GM12878 (cell line): ENCODE results near the gene PRKCG. TPM values are rescaled to one million over a fixed set of nuclear protein-coding genes. Genes with fewer than 3 reads are reported as not detected.

ENCODE experiments used
- ATAC-seq: fragments of 200-7000 bp; cut with Tn5 transposase; 3 replicates; pipeline ENCODE4 v1.9.1; 2020; ENCODE audit warnings: mild to moderate bottlenecking, moderate library complexity
- BruUV-seq: library from RNA; stranded (reverse); fragments of 400-500 nt; replicated peaks from 2 replicates; lab custom pipeline; 2021; lab: Mats Ljungman, UMichigan
- CTCF ChIA-PET: fragments of 300-600 bp; sonication (Branson Sonifier 250); formaldehyde crosslinking; extraction: SDS; loops from one replicate; lab custom pipeline; 2021; ENCODE audit warnings: inconsistent platforms; lab: Yijun Ruan, JAX
- POLR2A ChIA-PET: fragments of 350-600 bp; formaldehyde crosslinking; extraction: SDS; loops from one replicate; lab custom pipeline; 2021; ENCODE audit warnings: inconsistent platforms; lab: Charles Lee
- RAD21 ChIA-PET: fragments of 300-600 bp; sonication (Branson Sonifier 250); formaldehyde crosslinking; loops from one replicate; lab custom pipeline; 2023; ENCODE audit warnings: antibody characterized with exemption; ENCODE audit not compliant: unreplicated experiment; lab: Charles Lee
- SMC1A ChIA-PET: fragments of 300-600 bp; sonication (Branson Sonifier 250); formaldehyde crosslinking; loops from one replicate; lab custom pipeline; 2023; ENCODE audit not compliant: unreplicated experiment, uncharacterized antibody; lab: Charles Lee
- DNase-seq: peaks from one replicate; pipeline ENCODE4 v3.0.0-alpha.2; 2011; ENCODE audit warnings: low read depth, low spot score
- FAIRE-seq: peaks from 3 replicates; lab custom pipeline; 2011; peaks lifted over from hg19 to GRCh38; lab: Jason Lieb, UNC
- H2AFZ ChIP-seq: 2 replicates; pipeline ENCODE4 v1.6.0; 2011; ENCODE audit warnings: low read depth, low read length, control low read depth; ENCODE audit not compliant: control insufficient read depth
- H3K27ac ChIP-seq: 2 replicates; pipeline ENCODE4 v1.5.1; 2011; ENCODE audit warnings: control low read depth; ENCODE audit not compliant: control insufficient read depth, insufficient read depth
- H3K27me3 ChIP-seq, 2 experiments: replicated peaks in 1 of 2; 2 replicates each; pipeline versions ENCODE4 v1.6.0 to v1.6.1; 2011; ENCODE audit warnings: low read length in 1 of 2; ENCODE audit not compliant: control insufficient read depth in 2 of 2, insufficient read depth in 2 of 2
- H3K36me3 ChIP-seq, 2 experiments: 2 replicates each; pipeline ENCODE4 v1.5.1; 2011; ENCODE audit warnings: low read length in 1 of 2; ENCODE audit not compliant: control insufficient read depth in 2 of 2, insufficient read depth in 2 of 2
- H3K4me1 ChIP-seq: 2 replicates; pipeline ENCODE4 v1.6.1; 2011; ENCODE audit warnings: mild to moderate bottlenecking, low read length, moderate library complexity, mixed read lengths; ENCODE audit not compliant: control insufficient read depth, insufficient read depth
- H3K4me2 ChIP-seq: 2 replicates; pipeline ENCODE4 v1.6.0; 2011; ENCODE audit warnings: control low read depth; ENCODE audit not compliant: control insufficient read depth, insufficient read depth
- H3K4me3 ChIP-seq: fragments of 200-600 bp; sonication (generic); 2 replicates; pipeline ENCODE4 v1.5.1; 2016
- H3K79me2 ChIP-seq: 2 replicates; pipeline ENCODE4 v1.6.0; 2011; ENCODE audit warnings: low read length; ENCODE audit not compliant: control insufficient read depth, insufficient read depth
- H3K9ac ChIP-seq: 2 replicates; pipeline ENCODE4 v1.8.0; 2011; ENCODE audit warnings: low read length, control low read depth, mixed read lengths; ENCODE audit not compliant: control insufficient read depth, insufficient read depth
- H3K9me3 ChIP-seq: replicated peaks from 3 replicates; pipeline ENCODE4 v1.5.1; 2011; ENCODE audit warnings: mild to moderate bottlenecking, low read length; ENCODE audit not compliant: control insufficient read depth, insufficient read depth
- H4K20me1 ChIP-seq: 2 replicates; pipeline ENCODE4 v1.6.0; 2011; ENCODE audit not compliant: control insufficient read depth, insufficient read depth
- ASH2L ChIP-seq: fragments of 300-600, 200-600 bp; sonication (generic); IDR thresholded peaks from 2 replicates; pipeline ENCODE4 v1.6.1; 2017; ENCODE audit warnings: low read depth, mild to moderate bottlenecking, borderline replicate concordance
- CBX3 ChIP-seq: fragments of 200-600 bp; sonication (generic); IDR thresholded peaks from 2 replicates; pipeline ENCODE4 v1.6.1; 2016; ENCODE audit warnings: low read depth, borderline replicate concordance
- CHD4 ChIP-seq: fragments of 200-600 bp; sonication (generic); IDR thresholded peaks from 2 replicates; pipeline ENCODE4 v1.6.1; 2016; ENCODE audit warnings: mild to moderate bottlenecking
- HDGF ChIP-seq: fragments of 450-650 bp; IDR thresholded peaks from 2 replicates; pipeline ENCODE4 v1.6.1; 2016; ENCODE audit warnings: antibody characterized with exemption
- IRF4 ChIP-seq: IDR thresholded peaks from 2 replicates; pipeline ENCODE4 v1.6.1; 2011; ENCODE audit warnings: low read depth, low read length
- NFYB ChIP-seq: IDR thresholded peaks from 2 replicates; pipeline ENCODE4 v1.6.1; 2011; ENCODE audit warnings: low read depth, mild to moderate bottlenecking, low read length, improper control_type of control experiment, moderate library complexity; ENCODE audit not compliant: insufficient read depth
- NRF1 ChIP-seq: conservative IDR thresholded peaks from 2 replicates; pipeline ENCODE4 v1.6.1; 2011; ENCODE audit warnings: mild to moderate bottlenecking, low read depth, low read length, improper control_type of control experiment
- PML ChIP-seq: IDR thresholded peaks from 2 replicates; pipeline ENCODE4 v1.6.1; 2012; ENCODE audit warnings: low read length, inconsistent platforms
- WGBS: methylation state at CpG from one replicate; pipeline ENCODE4 v1.1.6; 2016; ENCODE audit warnings: low lambda C conversion rate; ENCODE audit not compliant: insufficient replicate concordance, insufficient coverage; ENCODE audit errors: missing lambda C conversion rate; 5-methylcytosine and 5-hydroxymethylcytosine counted together
- in situ Hi-C: fragments of 300-500 bp; cut with MboI; formaldehyde crosslinking; loops from 9 replicates; pipeline ENCODE4 v1.14.3; 2018; ENCODE audit warnings: mixed read lengths
- intact Hi-C: fragments of 100-400 bp; cut with micrococcal nuclease; formaldehyde crosslinking; loops from one replicate; pipeline ENCODE4 v1.14.2; 2022; ENCODE audit not compliant: unreplicated experiment
- polyA plus RNA-seq, 11 experiments: library from polyadenylated mRNA; depleted of rRNA in 4 of 11; unstranded in 6 of 11; stranded (reverse) in 5 of 11; fragments of >200 nt; fragmentation: Nextera tagmentation in 4 of 11; fragmentation: Illumina TruSeq in 1 of 11; extraction: Ambion mirVana in 4 of 11; extraction: Trizol in 1 of 11; gene quantifications; 1 replicate in 1 of 11; 2 replicates in 10 of 11; pipeline versions ENCODE4 v1.2.1 to v1.2.3, GENCODE V29; 2011 to 2016; ENCODE audit warnings: inconsistent platforms in 2 of 11, missing spikeins in 2 of 11, low read depth in 1 of 11
- total RNA-seq, 4 experiments: library from RNA; depleted of rRNA in 3 of 4; stranded (reverse); fragments of >200 nt in 3 of 4; fragmentation: Illumina TruSeq in 1 of 4; extraction: Trizol in 1 of 4; gene quantifications; 2 replicates each; pipeline versions ENCODE4 v1.2.1 to v1.2.3, GENCODE V29; 2013 to 2021
- TF ChIP-seq, protein P1 (sequence below): fragments of 450-650 bp; IDR thresholded peaks from 2 replicates; pipeline ENCODE4 v1.6.1; 2017; ENCODE audit warnings: mild to moderate bottlenecking, moderate library complexity

PRKCG gene
- total and polyA plus RNA-seq, 10 of the 15 experiments (the other 5 are each of a cell fraction or from before 2014, with no cell fraction given): not detected

DNA sequence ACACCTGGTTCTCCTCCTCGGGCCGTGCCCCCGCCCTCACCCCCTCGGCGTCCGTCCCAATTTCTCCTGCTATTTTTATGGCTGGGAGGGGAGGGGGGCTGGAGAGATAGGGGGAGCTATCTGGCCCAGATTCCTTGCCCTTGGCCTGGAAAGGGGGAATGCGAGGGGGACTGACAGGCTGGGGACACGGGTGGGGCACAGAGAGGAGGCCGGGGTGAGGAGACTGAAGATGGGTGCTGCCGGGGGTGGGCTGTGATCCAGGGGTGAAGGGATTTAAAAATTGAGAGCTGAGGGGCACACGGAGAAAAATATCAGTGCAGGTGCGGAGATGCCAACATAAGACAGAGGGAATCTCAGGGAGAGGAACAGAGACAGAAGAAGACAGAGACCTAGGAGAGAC lies 2.3 kb downstream of the PRKCG start:
- Histone ChIP-seq H4K20me1 (no peaks in the 10 kb centered on the region), H3K36me3 (no peaks in the 10 kb centered on the region), H3K79me2 (no peaks in the 10 kb centered on the region), H3K27ac (no peak overlapping the region), H3K4me1 (no peaks in the 10 kb centered on the region), H3K9me3 (no peaks in the 10 kb centered on the region; the same call in 2 of the 3 replicates), H3K27me3 (no peaks in the 10 kb centered on the region), H3K9ac (no peak overlapping the region), H3K4me2 (no peak overlapping the region), H3K4me3 (no peak overlapping the region), H2AFZ (no peak overlapping the region)
- TF ChIP-seq NRF1 (no peak), NFYB (no peak), CBX3 (no peak)
- ChIA-PET CTCF (no interaction called here), SMC1A (no interaction called here), POLR2A (no interaction called here), RAD21 (no interaction called here)
- intact Hi-C loops: no loop called here
- ATAC-seq (no peak), FAIRE-seq (no peak), DNase-seq (no peak)
- WGBS: 12% methylated on average over 12 of the region's 12 CpGs
- in situ Hi-C loops: no loop called here
- no TSS peak for BruUV-seq

DNA sequence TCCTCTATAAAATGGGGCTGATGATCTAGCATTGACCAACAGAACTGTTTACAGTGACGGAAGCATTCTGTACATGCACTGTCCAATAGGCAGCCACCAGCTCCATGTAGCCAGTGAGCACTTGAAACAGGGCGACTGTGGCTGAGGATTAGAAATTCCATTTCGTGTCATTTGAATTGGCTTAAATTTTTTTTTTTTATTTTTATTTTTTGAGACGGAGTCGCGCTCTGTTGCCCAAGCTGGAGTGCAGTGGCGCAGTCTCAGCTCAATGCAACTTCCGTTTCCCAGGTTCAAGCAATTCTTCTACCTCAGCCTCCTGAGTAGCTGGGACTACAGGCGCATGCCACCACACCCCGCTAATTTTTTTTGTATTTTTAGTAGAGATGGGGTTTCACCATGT lies 3.0 kb downstream of the PRKCG start:
- intact Hi-C loops: no loop called here
- Histone ChIP-seq H3K4me2 (no peak overlapping the region), H2AFZ (no peak overlapping the region), H3K27me3 (no peaks in the 10 kb centered on the region), H3K4me3 (no peak overlapping the region), H3K36me3 (no peaks in the 10 kb centered on the region), H4K20me1 (no peaks in the 10 kb centered on the region)
- RAD21 ChIA-PET: no interaction called here
- no peak for ATAC-seq
- no peak for FAIRE-seq
- WGBS: 53% methylated on average over 10 of the region's 10 CpGs
- no TSS peak for BruUV-seq
- no peak for DNase-seq
- in situ Hi-C loops: no loop called here
- TF ChIP-seq HDGF (no peak), IRF4 (no peak), ASH2L (no peak), CHD4 (no peak), PML (no peak)
- TF ChIP-seq, protein P1, sequence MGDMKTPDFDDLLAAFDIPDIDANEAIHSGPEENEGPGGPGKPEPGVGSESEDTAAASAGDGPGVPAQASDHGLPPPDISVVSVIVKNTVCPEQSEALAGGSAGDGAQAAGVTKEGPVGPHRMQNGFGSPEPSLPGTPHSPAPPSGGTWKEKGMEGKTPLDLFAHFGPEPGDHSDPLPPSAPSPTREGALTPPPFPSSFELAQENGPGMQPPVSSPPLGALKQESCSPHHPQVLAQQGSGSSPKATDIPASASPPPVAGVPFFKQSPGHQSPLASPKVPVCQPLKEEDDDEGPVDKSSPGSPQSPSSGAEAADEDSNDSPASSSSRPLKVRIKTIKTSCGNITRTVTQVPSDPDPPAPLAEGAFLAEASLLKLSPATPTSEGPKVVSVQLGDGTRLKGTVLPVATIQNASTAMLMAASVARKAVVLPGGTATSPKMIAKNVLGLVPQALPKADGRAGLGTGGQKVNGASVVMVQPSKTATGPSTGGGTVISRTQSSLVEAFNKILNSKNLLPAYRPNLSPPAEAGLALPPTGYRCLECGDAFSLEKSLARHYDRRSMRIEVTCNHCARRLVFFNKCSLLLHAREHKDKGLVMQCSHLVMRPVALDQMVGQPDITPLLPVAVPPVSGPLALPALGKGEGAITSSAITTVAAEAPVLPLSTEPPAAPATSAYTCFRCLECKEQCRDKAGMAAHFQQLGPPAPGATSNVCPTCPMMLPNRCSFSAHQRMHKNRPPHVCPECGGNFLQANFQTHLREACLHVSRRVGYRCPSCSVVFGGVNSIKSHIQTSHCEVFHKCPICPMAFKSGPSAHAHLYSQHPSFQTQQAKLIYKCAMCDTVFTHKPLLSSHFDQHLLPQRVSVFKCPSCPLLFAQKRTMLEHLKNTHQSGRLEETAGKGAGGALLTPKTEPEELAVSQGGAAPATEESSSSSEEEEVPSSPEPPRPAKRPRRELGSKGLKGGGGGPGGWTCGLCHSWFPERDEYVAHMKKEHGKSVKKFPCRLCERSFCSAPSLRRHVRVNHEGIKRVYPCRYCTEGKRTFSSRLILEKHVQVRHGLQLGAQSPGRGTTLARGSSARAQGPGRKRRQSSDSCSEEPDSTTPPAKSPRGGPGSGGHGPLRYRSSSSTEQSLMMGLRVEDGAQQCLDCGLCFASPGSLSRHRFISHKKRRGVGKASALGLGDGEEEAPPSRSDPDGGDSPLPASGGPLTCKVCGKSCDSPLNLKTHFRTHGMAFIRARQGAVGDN: no peak
- TF ChIP-seq, all 136 proteins: peak for 0
- no peaks in the 10 kb centered on the region for H3K79me2 ChIP-seq
- H3K4me1 ChIP-seq: no peaks in the 10 kb centered on the region
- SMC1A ChIA-PET: no interaction called here
- H3K9ac ChIP-seq: no peak overlapping the region
- no peak overlapping the region for H3K27ac ChIP-seq
- no peaks in the 10 kb centered on the region; the same call in 2 of the 3 replicates for H3K9me3 ChIP-seq
- CTCF ChIA-PET: no interaction called here
- POLR2A ChIA-PET: no interaction called here
